SU-DHL-6 (cell line): ENCODE data around the gene ZSCAN18.

ENCODE experiments used
- CTCF ChIP-seq: fragments of 200-600 bp; sonication (generic); IDR thresholded peaks from one replicate; pipeline ENCODE4 v1.5.1; 2017; ENCODE audit warnings: antibody characterized with exemption, mild to moderate bottlenecking, low read length, moderate library complexity; ENCODE audit not compliant: insufficient read depth, poor library complexity, severe bottlenecking
- EZH2phosphoT487 ChIP-seq: fragments of 200-600 bp; sonication (generic), shearing (Covaris generic); conservative IDR thresholded peaks from 2 replicates; pipeline ENCODE4 v1.6.1; 2018; ENCODE audit warnings: mild to moderate bottlenecking, antibody characterized with exemption, low read length, moderate library complexity, mixed read lengths

- TF ChIP-seq CTCF (no peak), EZH2phosphoT487 (no peak)
Measured at GRCh38 chr19:58123354-58123753, 25.3 kb upstream of the ZSCAN18 start.
